Rectal smooth muscle tissue (tissue), 1 donor: ENCODE results near the gene IMP3.
"Not testable (repeated sequence)": the region's sequence is repeated elsewhere in the genome, so short reads cannot be mapped to it uniquely, and the experiment has no call there.

Source experiments
- H3K27ac ChIP-seq: one replicate; pipeline ENCODE4 v1.7.0; 2013; ENCODE audit warnings: low read depth, low read length, inconsistent platforms
- H3K27me3 ChIP-seq: one replicate; pipeline ENCODE4 v1.7.0; 2013; ENCODE audit warnings: low read length; ENCODE audit not compliant: control insufficient read depth, insufficient read depth
- H3K36me3 ChIP-seq: one replicate; pipeline ENCODE4 v1.7.0; 2013; ENCODE audit warnings: low read length; ENCODE audit not compliant: control insufficient read depth, insufficient read depth
- H3K4me1 ChIP-seq: one replicate; pipeline ENCODE4 v1.7.0; 2013; ENCODE audit warnings: low read length; ENCODE audit not compliant: control insufficient read depth, insufficient read depth
- H3K4me3 ChIP-seq: one replicate; pipeline ENCODE4 v1.7.0; 2013; ENCODE audit warnings: low read length
- H3K9ac ChIP-seq: one replicate; pipeline ENCODE4 v1.7.0; 2013; ENCODE audit warnings: low read length

The IMP3 gene

GRCh38 chr15:75639709-75640482, at the start of gene IMP3:
TSS of gene IMP3 (minus strand) at chr15:75640224. CDS start at chr15:75640168, 56 bp downstream.
- Histone ChIP-seq H3K27ac (peak within 1 kb of the TSS; percentile 90), H3K36me3 (no peaks in the 10 kb centered on the region), H3K27me3 (no peaks in the 10 kb centered on the region), H3K4me3 (peak within 1 kb of the TSS; percentile 82), H3K4me1 (peaks cover 8% of the 10 kb centered on the region), H3K9ac (peak within 1 kb of the TSS; percentile 93)

- peaks cover 14% of the 10 kb centered on the region for H3K4me1 ChIP-seq
- not testable (repeated sequence) for H3K9ac ChIP-seq, H3K27me3 ChIP-seq, H3K27ac ChIP-seq, H3K4me3 ChIP-seq
- H3K36me3 ChIP-seq: peaks cover 15% of the 10 kb centered on the region
Observed at GRCh38 chr15:75689429-75689828, 49.4 kb upstream of the IMP3 start.

DNA sequence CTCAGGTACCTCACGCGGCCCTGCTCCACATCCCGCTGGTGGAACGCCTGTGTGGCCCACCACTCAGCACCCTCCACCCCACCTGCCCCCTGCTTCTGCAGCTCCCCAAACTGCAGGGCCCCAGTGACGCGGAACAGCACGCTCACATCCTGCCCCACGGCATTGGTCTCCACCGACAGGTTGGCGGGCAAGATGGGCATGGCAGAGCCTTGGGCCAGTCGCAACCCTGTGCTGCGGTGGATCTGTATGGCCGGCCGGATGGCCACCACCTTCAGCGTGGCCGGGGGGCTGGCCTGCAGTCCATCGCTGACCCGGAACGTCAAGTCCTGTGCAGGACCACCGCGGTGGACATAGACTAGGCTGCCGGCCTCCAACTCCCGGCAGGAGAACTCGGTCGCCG, 48.8 kb upstream of the IMP3 start:
- Histone ChIP-seq H3K27ac (no peak overlapping the region), H3K27me3 (no peaks in the 10 kb centered on the region), H3K36me3 (peaks cover 18% of the 10 kb centered on the region), H3K4me3 (no peak overlapping the region), H3K4me1 (peaks cover 8% of the 10 kb centered on the region), H3K9ac (no peak overlapping the region)

- Histone ChIP-seq H3K4me1 (peaks cover 2% of the 10 kb centered on the region), H3K9ac (no peak overlapping the region), H3K27ac (peak overlapping the region; percentile 40), H3K36me3 (peaks cover 18% of the 10 kb centered on the region), H3K4me3 (no peak overlapping the region), H3K27me3 (no peaks in the 10 kb centered on the region)
Observed at GRCh38 chr15:75688278-75688557, 48.2 kb upstream of the IMP3 start.

DNA sequence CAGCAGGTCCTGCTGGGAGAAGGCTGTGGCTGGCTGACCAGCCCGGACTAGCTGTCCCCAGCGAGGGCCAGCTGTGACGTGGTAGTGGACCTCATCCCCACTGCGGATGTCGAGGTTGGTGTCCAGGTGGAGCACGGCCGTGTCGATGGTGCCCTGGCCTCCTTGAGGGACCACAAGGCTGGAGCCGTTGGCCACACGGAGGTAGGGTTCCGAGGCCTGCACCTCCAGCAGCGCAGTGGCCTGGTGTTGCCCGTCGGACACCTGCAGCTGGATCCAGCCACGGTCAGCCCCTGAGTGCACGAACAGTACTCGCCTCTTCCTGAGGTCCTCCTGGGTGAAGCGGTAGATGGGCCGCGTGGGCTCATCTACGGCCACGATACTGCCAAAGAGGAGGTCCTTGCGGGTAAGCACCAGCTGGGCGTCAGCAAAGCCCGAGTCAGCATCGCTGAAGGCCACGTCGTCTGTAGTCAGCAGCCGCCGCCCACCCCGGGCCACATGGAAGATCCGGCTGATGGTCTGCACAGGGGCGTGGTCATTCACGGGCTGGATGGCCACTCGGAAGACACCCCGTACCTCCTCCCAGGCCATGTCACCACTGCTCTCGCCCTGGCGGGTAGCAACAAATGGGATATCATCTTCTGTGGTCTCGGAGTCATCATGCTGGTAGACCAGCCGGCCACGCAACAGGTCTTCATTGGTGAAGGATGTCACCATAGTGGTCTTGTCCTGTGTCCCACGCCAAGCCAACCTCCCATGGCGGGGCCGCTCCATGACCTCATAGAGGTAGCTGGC, 47.7 kb upstream of the IMP3 start:
- no peak overlapping the region for H3K4me3 ChIP-seq
- peak overlapping the region; percentile 40 for H3K27ac ChIP-seq
- no peaks in the 10 kb centered on the region for H3K4me1 ChIP-seq
- H3K36me3 ChIP-seq: peaks cover 18% of the 10 kb centered on the region
- H3K27me3 ChIP-seq: no peaks in the 10 kb centered on the region
- no peak overlapping the region for H3K9ac ChIP-seq

DNA sequence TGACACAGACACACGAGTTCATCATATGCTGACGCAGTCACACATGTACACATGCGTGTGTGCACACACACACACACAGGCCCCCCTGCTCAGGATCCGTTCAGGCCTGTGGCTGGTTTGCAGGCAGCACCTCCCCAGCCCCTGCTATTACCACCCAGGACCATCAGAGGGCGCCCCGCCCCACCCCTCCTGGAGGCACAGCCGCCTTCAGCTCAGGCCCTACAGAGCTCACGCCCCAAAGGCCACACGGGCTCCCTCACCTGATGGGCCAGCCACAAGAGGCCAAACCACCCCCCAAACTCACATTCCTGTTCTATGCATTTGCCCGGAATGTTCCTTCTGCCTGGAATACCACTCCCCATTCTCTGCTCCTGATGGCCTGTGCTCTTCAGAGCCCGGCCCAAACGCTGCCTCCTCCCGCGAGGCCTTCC, 46.2 kb upstream of the IMP3 start:
- not testable (repeated sequence) for H3K27ac ChIP-seq, H3K9ac ChIP-seq, H3K27me3 ChIP-seq, H3K4me1 ChIP-seq, H3K4me3 ChIP-seq
- peaks cover 18% of the 10 kb centered on the region for H3K36me3 ChIP-seq

- no peaks in the 10 kb centered on the region for H3K27me3 ChIP-seq
- no peaks in the 10 kb centered on the region for H3K4me1 ChIP-seq
- peaks cover 22% of the 10 kb centered on the region for H3K36me3 ChIP-seq
- no peak overlapping the region for H3K4me3 ChIP-seq
- H3K27ac ChIP-seq: no peak overlapping the region
- no peak overlapping the region for H3K9ac ChIP-seq
Observed at GRCh38 chr15:75685195-75685594, 45.2 kb upstream of the IMP3 start.

DNA sequence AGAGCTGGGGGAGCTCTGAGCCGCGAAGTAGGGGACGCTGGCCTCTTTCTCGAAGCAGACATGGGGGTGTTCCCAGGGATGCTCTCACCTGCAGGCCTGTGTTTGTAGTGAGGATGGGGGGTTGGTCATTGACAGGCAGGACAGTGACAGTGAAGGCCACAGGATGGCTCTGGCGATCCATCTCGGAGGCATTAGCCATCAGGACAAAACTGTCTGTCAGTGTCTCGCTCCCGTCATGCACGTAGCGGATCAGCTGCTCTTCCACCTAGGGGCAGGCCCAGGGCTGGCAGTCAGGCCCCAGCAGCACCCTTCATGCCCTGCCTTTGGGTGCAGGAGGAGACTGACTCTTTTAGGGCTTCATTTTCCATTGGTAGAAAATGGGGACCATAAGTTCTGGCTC, 44.6 kb upstream of the IMP3 start:
- Histone ChIP-seq H3K4me1 (no peaks in the 10 kb centered on the region), H3K36me3 (peaks cover 22% of the 10 kb centered on the region), H3K27me3 (no peaks in the 10 kb centered on the region), H3K9ac (no peak overlapping the region), H3K27ac (no peak overlapping the region), H3K4me3 (no peak overlapping the region)

DNA sequence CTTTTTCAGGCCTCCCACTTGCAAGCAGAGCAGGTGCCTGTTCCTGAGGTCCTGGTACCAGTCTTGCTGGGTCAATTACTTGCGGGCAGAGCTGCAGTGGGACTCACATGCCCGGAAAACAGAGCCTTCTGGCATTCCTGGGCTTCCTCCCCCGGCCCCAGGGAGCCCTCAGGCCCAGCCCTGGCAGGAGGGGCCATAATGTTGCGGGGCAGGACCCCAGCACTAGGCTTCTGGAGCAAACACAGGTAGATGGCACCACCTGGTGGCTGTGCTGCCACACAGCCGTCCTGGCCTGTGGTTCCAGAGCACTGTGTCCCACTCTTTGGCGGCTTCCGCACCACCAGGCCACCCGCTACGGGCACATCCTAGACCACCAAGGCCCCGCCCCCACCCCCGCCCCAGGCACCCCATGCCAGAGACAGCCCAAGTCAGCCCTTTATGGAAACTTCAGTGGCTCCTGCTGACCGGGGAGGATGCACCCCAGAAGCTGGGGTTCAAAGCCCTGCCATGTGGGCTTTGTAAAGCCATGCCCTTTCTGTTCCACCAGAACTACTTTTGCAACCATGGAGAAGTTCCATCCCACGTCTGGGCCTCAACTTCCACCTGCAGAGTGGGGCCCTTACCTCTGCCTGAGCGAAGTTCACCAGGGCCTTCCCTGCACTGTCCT, 43.8 kb upstream of the IMP3 start:
- not testable (repeated sequence) for H3K27ac ChIP-seq
- H3K36me3 ChIP-seq: peaks cover 26% of the 10 kb centered on the region

DNA sequence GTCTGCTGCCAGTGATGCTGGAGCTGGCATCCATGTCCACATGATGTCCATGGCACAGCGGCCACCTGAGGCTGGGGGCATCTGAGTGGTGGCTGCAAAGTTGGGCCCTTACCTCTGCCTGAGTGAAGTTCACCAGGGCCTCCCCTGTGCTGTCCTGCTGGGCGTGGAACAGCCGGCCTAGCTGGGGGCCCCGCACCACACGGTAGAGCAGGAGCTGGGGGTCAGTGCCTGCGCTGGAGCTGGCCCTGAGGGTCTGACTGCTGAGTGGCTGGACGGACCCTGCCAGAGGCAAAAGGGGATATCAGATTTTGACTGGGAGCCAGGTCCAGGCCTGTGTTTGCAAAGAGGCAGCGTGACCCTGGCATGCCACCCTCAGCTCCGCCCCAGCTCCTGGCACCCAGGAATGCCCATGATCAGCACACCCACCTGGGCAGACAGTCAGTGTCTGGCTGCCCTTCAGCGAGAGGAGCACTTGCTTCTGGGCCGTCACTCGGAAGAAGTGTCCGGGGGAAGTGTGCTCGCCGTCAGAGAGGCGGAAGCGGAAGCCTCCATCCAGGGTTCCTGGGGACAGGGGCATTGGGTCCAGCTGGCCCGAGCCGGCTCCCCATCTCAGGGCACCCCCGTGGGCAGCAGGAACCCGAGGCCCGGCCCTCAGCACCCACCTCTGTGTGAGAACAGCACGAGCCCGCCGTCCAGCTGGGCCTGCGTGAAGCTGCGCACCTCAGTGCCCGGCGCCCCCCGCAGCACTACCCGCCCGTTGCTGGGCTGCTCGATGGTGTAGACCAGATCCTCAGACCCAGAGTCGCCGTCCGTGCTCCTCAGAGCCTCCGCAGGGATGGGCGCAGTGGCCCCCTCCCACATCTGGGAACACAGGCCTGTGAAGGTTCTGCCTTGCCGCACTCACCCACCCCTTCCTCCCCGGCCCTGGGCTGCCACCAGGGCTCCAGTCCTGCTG, 42.4 kb upstream of the IMP3 start:
- no peak overlapping the region for H3K27ac ChIP-seq

More for the DNA sequence above, 43.8 kb upstream of the IMP3 start:
- H3K4me1 ChIP-seq, H3K9ac ChIP-seq, H3K27me3 ChIP-seq, H3K4me3 ChIP-seq: not testable (repeated sequence)

DNA sequence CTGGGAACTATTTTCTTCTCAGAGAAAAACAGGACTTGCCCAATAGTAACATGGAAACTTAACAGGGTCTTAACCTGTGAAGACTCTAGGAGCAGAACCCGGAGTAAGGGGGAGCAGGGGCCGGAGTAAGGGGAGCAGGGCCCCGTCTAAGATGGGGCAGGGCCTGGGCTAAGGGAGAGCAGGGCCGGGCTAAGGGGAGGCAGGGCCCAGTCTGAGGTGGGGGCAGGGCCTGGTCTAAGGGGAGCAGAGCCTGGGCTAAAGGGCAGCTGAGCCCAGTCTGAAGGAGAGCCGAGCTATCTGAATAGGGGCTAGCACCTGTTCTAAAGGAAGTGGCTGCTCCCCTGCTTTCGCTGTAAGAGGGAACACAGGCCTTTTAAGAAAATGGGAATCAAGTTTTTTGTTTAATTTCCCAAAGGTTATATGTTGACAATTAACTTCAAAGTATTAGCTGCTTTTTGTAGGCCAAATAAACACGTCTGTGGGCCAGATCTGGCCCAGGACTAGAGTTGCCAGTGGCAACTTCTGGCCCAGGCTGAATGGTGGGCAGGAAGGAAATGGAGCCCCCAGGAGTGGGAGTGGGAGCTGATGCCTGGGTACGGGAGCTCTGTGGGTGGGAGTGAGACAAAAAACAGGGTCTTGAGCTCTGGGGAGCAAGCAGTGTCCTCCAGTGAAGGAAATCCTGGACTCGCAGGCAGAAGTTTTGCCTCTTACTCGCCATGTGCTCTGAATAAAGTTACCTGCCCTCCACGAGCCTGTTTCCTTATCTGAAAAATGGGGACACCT, 40.2 kb upstream of the IMP3 start:
- Histone ChIP-seq H3K27me3 (no peaks in the 10 kb centered on the region), H3K27ac (no peak overlapping the region), H3K36me3 (peaks cover 16% of the 10 kb centered on the region), H3K4me1 (no peaks in the 10 kb centered on the region), H3K9ac (no peak overlapping the region), H3K4me3 (no peak overlapping the region)

More for the DNA sequence above, 42.4 kb upstream of the IMP3 start:
- H3K4me1 ChIP-seq: no peaks in the 10 kb centered on the region
- no peak overlapping the region for H3K4me3 ChIP-seq
- no peaks in the 10 kb centered on the region for H3K27me3 ChIP-seq
- H3K9ac ChIP-seq: no peak overlapping the region
- peaks cover 18% of the 10 kb centered on the region for H3K36me3 ChIP-seq
